SW 1271 (cell line): ENCODE measurements around the gene MUL1.

Source experiments
- DNase-seq, 2 experiments: peaks; one replicate each; lab custom pipeline; 2025; lab: John Stamatoyannopoulos, UW

Gene MUL1

DNA sequence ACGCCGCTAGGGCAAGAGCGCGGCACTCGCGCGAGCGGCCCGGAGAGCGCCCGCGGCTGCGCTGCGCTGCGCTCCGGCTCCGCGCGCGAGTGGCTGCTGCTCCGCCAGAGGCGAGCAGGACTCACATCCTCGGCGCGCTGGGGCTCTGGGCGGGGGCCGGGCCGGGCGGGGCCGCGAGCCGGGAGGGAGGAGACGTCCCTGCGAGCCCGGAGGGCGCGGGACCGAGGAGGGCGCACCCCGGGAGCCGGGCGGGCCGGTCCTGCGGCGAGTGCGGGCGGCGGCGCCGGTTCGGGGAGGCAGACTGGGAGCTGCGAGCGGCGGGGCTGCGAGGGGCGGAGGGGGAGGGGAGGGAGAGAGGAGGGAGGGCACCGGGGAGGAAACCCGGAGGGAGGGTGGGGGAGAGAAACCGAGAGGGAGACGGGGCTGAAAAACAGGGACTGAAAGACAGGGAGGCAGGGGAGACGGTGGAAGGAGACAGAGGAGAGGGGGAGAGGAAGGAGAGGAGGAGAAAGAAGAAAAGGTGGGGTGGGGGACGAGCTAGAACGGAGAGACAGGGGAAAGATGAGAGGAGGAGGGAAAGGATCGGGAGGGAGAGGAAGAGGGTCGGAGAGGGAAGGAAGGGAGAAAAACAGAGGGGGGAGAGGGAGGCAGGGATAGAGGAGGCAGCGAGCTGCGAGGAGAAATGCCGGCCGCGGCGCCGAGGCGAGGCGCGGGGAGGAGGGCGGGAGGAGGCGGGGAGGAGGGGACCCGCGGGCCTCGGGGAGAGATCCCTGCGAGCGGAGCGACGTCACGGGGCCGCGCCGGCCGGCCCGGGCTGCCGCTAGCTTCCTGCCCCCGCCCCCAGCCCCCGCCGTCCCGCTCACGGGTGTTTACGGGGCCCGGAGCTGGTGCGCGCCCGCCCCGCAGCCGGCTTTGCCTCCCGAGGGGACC lies 22.2 kb downstream of the MUL1 start, which contains the start of gene CAMK2N1:
Gene CAMK2N1, minus strand, starts transcription at position 684 of the 930 bp plus-strand sequence. CDS start 831 bp downstream, outside the sequence.
- DNase-seq: peak in 1 of 2 experiments; percentile 15

GRCh38 chr1:20484519-20485462 lies 23.2 kb downstream of the MUL1 start:
- DNase-seq: no peak

DNA sequence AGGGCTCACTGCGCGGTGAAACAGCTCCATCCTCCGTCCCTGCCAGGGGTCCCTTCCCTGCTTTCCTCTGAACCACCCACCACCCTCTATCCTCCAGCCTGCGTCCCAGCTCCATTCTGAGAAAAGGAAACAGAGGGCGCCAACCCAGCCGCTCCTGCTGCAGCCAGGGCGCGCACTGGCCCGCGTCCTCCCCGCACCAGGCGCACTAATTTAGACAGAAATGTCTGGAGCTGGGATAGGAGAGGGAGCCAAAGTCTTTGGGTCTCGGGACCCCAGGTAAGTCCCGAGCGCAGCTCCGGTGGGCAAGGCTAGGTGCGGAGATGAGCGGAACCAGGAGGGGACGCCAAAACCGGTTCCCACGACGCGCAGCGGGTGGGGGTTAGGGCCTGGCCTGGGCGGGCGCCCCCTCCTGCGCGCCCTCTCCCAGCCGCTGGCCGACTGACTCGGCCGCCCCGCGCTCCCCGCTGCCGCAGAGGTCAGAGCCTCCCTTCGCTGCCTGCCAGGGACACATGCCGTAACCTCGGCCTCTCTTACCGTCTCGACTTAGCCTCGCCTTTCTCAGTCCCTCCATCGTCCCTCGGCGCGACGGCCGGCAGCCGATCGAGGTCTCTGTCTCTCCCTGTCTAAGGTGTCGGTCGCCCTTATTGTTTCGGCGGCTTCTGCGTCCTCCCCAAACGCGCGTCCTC lies 24.0 kb downstream of the MUL1 start:
- no peak for DNase-seq

DNA sequence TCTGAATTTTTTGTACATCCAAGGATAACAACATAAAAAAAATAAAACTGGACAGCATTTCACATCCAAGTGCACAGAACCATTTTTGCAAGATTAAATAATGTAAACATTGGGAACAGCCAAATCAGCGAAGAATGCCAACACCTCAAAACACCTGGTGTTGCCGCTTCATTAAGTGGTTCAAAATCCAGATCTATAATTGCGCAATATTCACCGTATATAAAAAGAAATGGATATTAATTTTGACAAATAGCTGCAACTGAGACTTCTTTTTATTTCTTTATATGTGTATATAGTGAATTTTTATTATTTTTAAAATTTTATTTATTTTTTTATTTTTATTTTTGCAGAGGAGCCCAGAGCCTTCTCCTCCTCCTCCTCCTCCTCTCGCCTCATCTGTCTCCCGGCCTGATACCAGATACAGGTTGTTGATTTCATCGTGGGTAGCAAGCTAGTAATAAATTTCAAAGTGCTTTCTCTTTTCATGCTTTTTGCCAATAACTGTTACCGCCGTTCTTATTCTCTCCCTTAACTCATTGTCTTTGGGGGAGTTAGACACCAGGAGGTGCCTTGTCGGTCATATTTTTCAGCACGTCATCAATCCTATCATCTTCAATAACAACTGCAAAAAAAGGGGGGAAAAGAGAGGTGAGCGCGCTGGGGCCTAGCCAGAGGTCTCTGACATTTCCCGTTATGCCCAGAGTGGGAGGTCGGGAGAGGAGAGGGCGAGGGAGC lies 24.7 kb downstream of the MUL1 start:
- DNase-seq: no peak

DNA sequence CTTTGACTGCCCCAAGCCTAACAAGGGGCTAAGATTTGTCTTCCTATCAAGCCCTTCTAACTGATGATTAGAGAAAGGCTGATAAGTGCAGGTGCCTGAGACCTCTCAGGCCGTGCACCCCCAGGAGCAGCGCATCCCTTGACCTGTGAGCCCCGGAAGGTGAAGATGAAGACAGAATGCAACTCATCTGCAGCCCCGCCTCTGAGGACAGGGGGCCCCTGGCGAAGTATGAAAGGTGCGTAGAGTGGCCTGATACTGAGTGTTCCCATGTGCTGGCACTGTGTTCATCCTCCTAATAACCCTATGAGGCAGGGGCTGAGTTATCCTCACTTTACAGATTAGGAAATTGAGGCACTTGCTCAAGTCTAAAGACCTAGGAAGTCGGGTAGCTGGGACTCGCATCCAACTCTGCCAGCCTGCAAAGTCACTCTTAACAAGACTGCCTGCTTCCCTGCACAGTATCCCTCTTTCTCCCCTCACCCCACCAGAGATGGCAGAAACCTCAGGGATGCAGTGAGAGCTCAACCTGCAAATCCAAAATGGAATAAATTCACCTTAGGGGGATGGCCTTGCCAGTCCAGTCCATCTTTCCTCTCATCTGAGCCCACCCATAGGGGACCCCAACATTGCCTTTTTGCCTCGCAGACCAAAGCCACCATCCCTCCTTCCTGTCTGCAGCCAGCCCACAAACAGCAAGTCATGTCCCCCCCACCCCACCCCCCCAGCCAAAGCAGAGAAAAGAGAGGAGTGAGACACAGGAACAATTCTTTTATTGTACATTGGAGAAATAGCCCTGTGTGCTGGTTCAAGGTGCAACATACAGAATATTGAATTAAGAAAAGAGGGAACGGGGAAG lies 26.1 kb downstream of the MUL1 start:
- DNase-seq: no peak

- DNase-seq: no peak
These were observed 26.9 kb downstream of the MUL1 start for GRCh38 chr1:20480951-20481617.

DNA sequence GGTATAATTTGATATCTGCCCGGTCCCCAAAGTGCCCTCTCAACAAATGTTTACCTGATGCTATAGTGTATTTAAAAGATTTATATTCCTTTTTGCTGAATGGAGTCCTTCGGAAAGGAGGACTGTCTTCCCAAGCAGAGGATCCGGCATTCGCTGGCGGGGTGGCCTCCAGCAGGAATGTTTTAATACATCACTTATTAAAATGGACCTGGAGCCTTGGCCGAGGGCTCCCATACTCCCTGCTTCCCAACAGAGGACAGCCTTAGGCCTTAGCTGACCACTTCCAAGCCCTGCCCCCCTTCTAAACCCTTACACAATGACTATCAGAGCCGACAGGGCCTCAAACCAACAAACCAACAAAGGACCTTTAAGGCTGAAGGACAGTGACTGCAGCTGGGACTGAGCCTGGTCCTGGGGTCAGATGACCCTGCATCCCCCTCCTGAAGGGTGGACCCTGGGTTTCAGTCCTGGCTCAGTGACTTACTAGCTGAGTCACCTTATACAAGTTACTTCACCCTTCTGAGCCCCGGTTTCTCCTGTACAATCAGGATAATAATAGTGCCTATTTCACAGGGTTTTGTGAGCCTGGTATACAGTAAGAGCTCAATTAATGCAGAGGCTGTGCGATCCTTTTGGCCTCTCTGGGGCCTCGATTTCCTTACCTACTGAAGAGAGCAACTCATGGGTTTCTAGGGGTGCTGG lies 27.6 kb downstream of the MUL1 start:
- no peak for DNase-seq

GRCh38 chr1:20479840-20480239 lies 28.1 kb downstream of the MUL1 start:
- DNase-seq: no peak

DNA sequence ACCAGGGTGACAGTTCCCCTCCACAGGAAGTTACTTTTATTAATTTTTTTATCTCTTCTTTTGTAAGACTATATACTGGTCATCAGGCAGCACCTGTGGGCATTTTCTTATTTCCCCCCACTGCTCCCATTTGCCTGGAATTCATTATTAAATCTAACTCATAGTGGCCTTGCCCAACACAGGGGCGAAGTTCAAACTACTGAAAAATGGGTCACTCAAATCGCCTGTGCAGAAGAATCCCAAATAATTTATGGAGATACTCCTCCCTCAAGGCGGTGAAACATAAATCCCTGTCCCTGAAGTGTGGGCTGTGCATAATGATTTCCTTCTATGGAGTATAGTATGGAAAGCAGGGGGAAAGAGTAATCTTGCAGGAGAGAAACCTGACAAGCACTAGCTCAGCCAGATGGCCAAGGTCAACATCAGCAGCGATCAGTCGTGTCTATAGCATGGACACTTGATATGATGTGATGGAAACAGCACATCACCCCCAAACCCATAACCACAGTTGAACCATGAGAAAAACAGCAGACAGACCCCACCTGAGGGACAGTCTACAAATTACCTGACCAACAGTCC lies 29.8 kb downstream of the MUL1 start:
- DNase-seq: no peak

DNA sequence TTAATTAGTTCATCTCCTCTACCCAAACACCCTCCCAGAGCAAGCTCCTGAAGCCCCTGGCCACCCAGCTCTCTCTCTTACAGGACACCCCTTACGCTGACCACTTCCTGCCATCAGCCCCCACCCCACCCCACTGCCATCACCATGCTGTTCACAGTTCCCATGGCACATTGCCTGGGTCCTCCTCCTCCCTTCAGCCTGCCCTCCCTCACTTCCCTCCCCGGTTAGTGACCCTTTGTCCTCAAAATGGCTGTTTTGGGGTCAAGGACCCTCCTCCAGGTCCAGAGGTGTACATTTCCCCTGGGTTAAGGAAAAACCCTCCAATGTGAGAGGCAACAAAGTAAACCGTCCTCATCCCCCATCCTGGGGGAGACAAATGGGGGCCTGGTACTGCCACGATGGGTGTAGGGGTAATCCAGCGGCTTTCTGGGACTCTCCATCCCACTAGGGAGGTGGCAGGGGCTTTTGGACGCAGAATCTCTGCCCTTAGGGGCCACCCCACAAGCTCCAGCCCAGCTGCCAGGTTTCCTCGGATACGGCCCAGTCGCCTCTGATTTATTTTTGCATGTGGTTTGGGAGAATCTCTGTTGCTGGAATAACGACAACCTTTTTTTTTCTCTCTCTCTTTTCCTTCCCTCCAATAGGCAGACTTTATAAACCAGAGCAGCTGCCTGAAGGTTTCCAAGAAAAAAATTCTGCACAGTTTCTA lies 30.4 kb downstream of the MUL1 start:
- DNase-seq: no peak

- DNase-seq: no peak
These were observed 31.5 kb downstream of the MUL1 start for GRCh38 chr1:20476265-20477038.

- DNase-seq: no peak
These were observed 33.0 kb downstream of the MUL1 start for GRCh38 chr1:20474996-20475395.

- DNase-seq: no peak
These were observed 33.5 kb downstream of the MUL1 start for GRCh38 chr1:20474333-20474975.

- no peak for DNase-seq
These were observed 34.1 kb downstream of the MUL1 start for GRCh38 chr1:20473894-20474293.

GRCh38 chr1:20472860-20473711 lies 34.9 kb downstream of the MUL1 start:
- DNase-seq: no peak

GRCh38 chr1:20472121-20472520 lies 35.8 kb downstream of the MUL1 start:
- no peak for DNase-seq
